HepG2 (cell line): ENCODE measurements around the gene TNFAIP6. TPM values are rescaled to one million over a fixed set of nuclear protein-coding genes. Genes with fewer than 3 reads are reported as not detected.

Experiments
- ATAC-seq: fragments of 200-7000 bp; cut with Tn5 transposase; 3 replicates; pipeline ENCODE4 v1.9.1; 2020; ENCODE audit warnings: mild to moderate bottlenecking, moderate library complexity
- BruUV-seq: library from RNA; stranded (reverse); fragments of 400-500 nt; replicated peaks from 2 replicates; lab custom pipeline; 2021; lab: Mats Ljungman, UMichigan
- CTCF ChIA-PET: fragments of 300-600 bp; formaldehyde crosslinking; extraction: SDS; loops from one replicate; lab custom pipeline; 2021; ENCODE audit warnings: low total read pairs, inconsistent platforms, low intra/inter-chr PET ratio; lab: Yijun Ruan, JAX
- POLR2A ChIA-PET: fragments of 350-600 bp; sonication (Branson Sonifier 250); formaldehyde crosslinking; loops from one replicate; lab custom pipeline; 2020; ENCODE audit warnings: antibody characterized with exemption, inconsistent platforms; lab: Yijun Ruan, JAX
- DNase-seq: peaks from one replicate; pipeline ENCODE4 v3.0.0-alpha.2; 2015; ENCODE audit warnings: low spot score
- FAIRE-seq: peaks from 3 replicates; lab custom pipeline; 2011; peaks lifted over from hg19 to GRCh38; lab: Jason Lieb, UNC
- H2AFZ ChIP-seq: one replicate; pipeline ENCODE4 v1.6.1; 2011; ENCODE audit warnings: low read length, inconsistent platforms
- H3K27ac ChIP-seq: fragments of 300-600 bp; 3 replicates; pipeline ENCODE4 v1.8.0; 2011; ENCODE audit warnings: mixed run types, mild to moderate bottlenecking, mixed read lengths, low read length, inconsistent platforms; ENCODE audit not compliant: insufficient read depth; ENCODE audit errors: extremely low read length
- H3K27me3 ChIP-seq, 2 experiments: fragments of 200-600 bp in 1 of 2; 2 replicates in 1 of 2; 3 replicates in 1 of 2; pipeline versions ENCODE4 v1.6.0 to v1.8.0; 2011; ENCODE audit warnings: low read length in 2 of 2, mild to moderate bottlenecking in 2 of 2, moderate library complexity in 2 of 2, inconsistent platforms in 1 of 2; ENCODE audit not compliant: insufficient read depth in 2 of 2, control insufficient read depth in 1 of 2
- H3K36me3 ChIP-seq, 2 experiments: fragments of 200-600 bp in 1 of 2; replicated peaks in 1 of 2; 2 replicates in 1 of 2; 3 replicates in 1 of 2; pipeline versions ENCODE4 v1.5.1 to v1.8.0; 2011; ENCODE audit warnings: low read length in 2 of 2, inconsistent platforms in 1 of 2; ENCODE audit not compliant: insufficient read depth in 2 of 2, control insufficient read depth in 1 of 2
- H3K4me1 ChIP-seq: 2 replicates; pipeline ENCODE4 v1.5.1; 2012; ENCODE audit warnings: low read length, inconsistent platforms; ENCODE audit not compliant: insufficient read depth
- H3K4me2 ChIP-seq: 2 replicates; pipeline ENCODE4 v1.6.0; 2011; ENCODE audit warnings: low read depth, low read length, inconsistent platforms
- H3K4me3 ChIP-seq, 3 experiments: fragments of 200-600 bp in 1 of 3; sonication (generic), shearing (Covaris generic) in 1 of 3; replicated peaks in 1 of 3; 2 replicates each; pipeline ENCODE4 v1.5.1; 2011 to 2016; ENCODE audit warnings: low read length in 3 of 3, inconsistent platforms in 2 of 3, low read depth in 2 of 3, mild to moderate bottlenecking in 2 of 3, control low read depth in 1 of 3, mixed read lengths in 1 of 3; ENCODE audit not compliant: insufficient read depth in 1 of 3
- H3K79me2 ChIP-seq: one replicate; pipeline ENCODE4 v1.6.1; 2011; ENCODE audit warnings: low read length, inconsistent platforms; ENCODE audit not compliant: insufficient read depth
- H3K9ac ChIP-seq: 2 replicates; pipeline ENCODE4 v1.6.0; 2011; ENCODE audit warnings: mild to moderate bottlenecking, low read depth, low read length, inconsistent platforms; ENCODE audit not compliant: insufficient read depth
- H3K9me3 ChIP-seq: 2 replicates; pipeline ENCODE4 v1.5.1; 2012; ENCODE audit warnings: mild to moderate bottlenecking, low read length
- H4K20me1 ChIP-seq: 2 replicates; pipeline ENCODE4 v1.6.0; 2011; ENCODE audit warnings: inconsistent platforms, mild to moderate bottlenecking, low read length, moderate library complexity; ENCODE audit not compliant: insufficient read depth
- CREB1 ChIP-seq, 2 experiments: fragments of 450-650 bp in 1 of 2; IDR thresholded peaks; 2 replicates each; pipeline ENCODE4 v1.6.1; 2016 to 2017; ENCODE audit warnings: control low read depth in 1 of 2, mild to moderate bottlenecking in 1 of 2, missing compliant biosample characterization in 1 of 2, missing genetic modification characterization in 1 of 2
- CSRNP1 ChIP-seq: sonication (generic); formaldehyde crosslinking; IDR thresholded peaks from 2 replicates; pipeline ENCODE4 v1.8.1; 2023; ENCODE audit warnings: mild to moderate bottlenecking, missing genetic modification reagents
- HNRNPUL1 ChIP-seq: fragments of 200-400 bp; formaldehyde crosslinking; IDR thresholded peaks from 2 replicates; pipeline ENCODE4 v1.6.1; 2017; ENCODE audit warnings: low read depth, mild to moderate bottlenecking, low read length, moderate library complexity
- KMT2B ChIP-seq: IDR thresholded peaks from 2 replicates; pipeline ENCODE4 v1.6.1; 2016; ENCODE audit warnings: missing genetic modification reagents, missing compliant biosample characterization
- MAFF ChIP-seq: IDR thresholded peaks from 2 replicates; pipeline ENCODE4 v1.6.1; 2011; ENCODE audit warnings: low read depth, low read length, improper control_type of control experiment
- MAFK ChIP-seq, 2 experiments: IDR thresholded peaks in 1 of 2; conservative IDR thresholded peaks in 1 of 2; 2 replicates each; pipeline ENCODE4 v1.6.1; 2011; ENCODE audit warnings: improper control_type of control experiment in 2 of 2, low read length in 2 of 2
- MED13 ChIP-seq: sonication (generic); formaldehyde crosslinking; IDR thresholded peaks from 2 replicates; pipeline ENCODE4 v1.5.0; 2020; ENCODE audit warnings: missing genetic modification reagents
- PRDM4 ChIP-seq: sonication (generic); formaldehyde crosslinking; IDR thresholded peaks from 2 replicates; pipeline ENCODE4 v1.9.0; 2021; ENCODE audit warnings: missing genetic modification reagents, borderline replicate concordance
- ZXDC ChIP-seq: sonication (generic); formaldehyde crosslinking; IDR thresholded peaks from 2 replicates; pipeline ENCODE4 v1.5.0; 2020; ENCODE audit warnings: mild to moderate bottlenecking, missing genetic modification reagents
- WGBS: methylation state at CpG from one replicate; pipeline ENCODE4 v1.1.6; 2017; ENCODE audit warnings: low lambda C conversion rate; 5-methylcytosine and 5-hydroxymethylcytosine counted together
- in situ Hi-C: cut with HindIII; loops from 2 replicates; pipeline ENCODE4 v1.10.0; 2017; ENCODE audit warnings: low pct_unique_long_range_greater_than_20kb; ENCODE audit not compliant: extremely low pct_ligation_motif_present
- intact Hi-C: fragments of 100-400 bp; cut with micrococcal nuclease; formaldehyde crosslinking; loops from one replicate; pipeline ENCODE4 v1.10.0; 2022; ENCODE audit not compliant: unreplicated experiment
- polyA plus RNA-seq, 8 experiments: library from polyadenylated mRNA; depleted of rRNA in 3 of 8; stranded (reverse) in 7 of 8; unstranded in 1 of 8; fragments of >200 nt; fragmentation: Illumina TruSeq in 4 of 8; extraction: Trizol in 4 of 8; gene quantifications; 2 replicates each; pipeline versions ENCODE4 v1.2.1 to v1.2.3, GENCODE V29; 2011 to 2016; ENCODE audit warnings: low read depth in 4 of 8, missing spikeins in 1 of 8, mixed read lengths in 1 of 8; ENCODE audit not compliant: insufficient read depth in 1 of 8
- total RNA-seq, 5 experiments: library from RNA; depleted of rRNA; stranded (reverse); fragments of >200 nt; fragmentation: Illumina TruSeq; extraction: Trizol; gene quantifications; 2 replicates each; pipeline ENCODE4 v1.2.3, GENCODE V29; 2016; ENCODE audit warnings: low read depth in 1 of 5

TNFAIP6 gene
- total and polyA plus RNA-seq, 2 of the 13 experiments (the other 11 are each of a cell fraction or from before 2014, with no cell fraction given), result not detected

- ATAC-seq (no peak), DNase-seq (no peak), FAIRE-seq (no peak)
- no peak overlapping the region for H2AFZ ChIP-seq
- WGBS, result 43% methylated on average over 4 of the region's 4 CpGs
- no TSS peak for BruUV-seq
- no peaks in the 10 kb centered on the region for H4K20me1 ChIP-seq
- no peak overlapping the region for H3K9ac ChIP-seq
- TF ChIP-seq MAFF (peak; percentile 69; the same call in 1 of the 2 replicates), MAFK (conservative IDR thresholded peaks at IDR 0.05 in 1 of 2, IDR thresholded peaks at IDR 0.05 in 1 of 2; ENCODE audit: low read length in 2 of 2) (peak; percentile 71 to 82), KMT2B (CRISPR knock-in tag) (no peak), CREB1 (IDR thresholded peaks at IDR 0.05) (peak; percentile 63), CREB1 (CRISPR knock-in tag; IDR thresholded peaks at IDR 0.05) (no peak)
- intact Hi-C loops (no loop called here), in situ Hi-C loops (no loop called here)
- no peaks in the 10 kb centered on the region for H3K4me1 ChIP-seq
- no peak overlapping the region for H3K4me3 ChIP-seq
- POLR2A ChIA-PET, result no interaction called here
- no peak overlapping the region for H3K4me2 ChIP-seq
- H3K27ac ChIP-seq, result no peak overlapping the region
- no peaks in the 10 kb centered on the region for H3K79me2 ChIP-seq
- H3K36me3 ChIP-seq, result no peaks in the 10 kb centered on the region
- CTCF ChIA-PET, result no interaction called here
- no peaks in the 10 kb centered on the region; a peak in 1 of 5 replicates for H3K27me3 ChIP-seq
- H3K9me3 ChIP-seq, result no peaks in the 10 kb centered on the region
Observed at GRCh38 chr2:151359768-151360461, 2.5 kb downstream of the TNFAIP6 start.

- ATAC-seq (no peak), FAIRE-seq (no peak), DNase-seq (no peak)
- H3K79me2 ChIP-seq, result no peaks in the 10 kb centered on the region
- H3K4me2 ChIP-seq, result no peak overlapping the region
- intact Hi-C loops, result no loop called here
- POLR2A ChIA-PET, result no interaction called here
- in situ Hi-C loops, result no loop called here
- no peak overlapping the region for H3K9ac ChIP-seq
- 20% methylated on average over 3 of the region's 3 CpGs for WGBS
- no peaks in the 10 kb centered on the region; the same call in 1 of the 2 replicates for H4K20me1 ChIP-seq
- no peak overlapping the region for H3K27ac ChIP-seq
- CTCF ChIA-PET, result no interaction called here
- H3K9me3 ChIP-seq, result no peaks in the 10 kb centered on the region
- no peaks in the 10 kb centered on the region for H3K4me1 ChIP-seq
- BruUV-seq, result no TSS peak
- no peak overlapping the region for H3K4me3 ChIP-seq
- no peak overlapping the region for H2AFZ ChIP-seq
- H3K27me3 ChIP-seq, result no peaks in the 10 kb centered on the region; a peak in 1 of 5 replicates
- H3K36me3 ChIP-seq, result no peaks in the 10 kb centered on the region
- TF ChIP-seq PRDM4 (CRISPR knock-in tag), result no peak
- no peak for TF ChIP-seq ZXDC
- TF ChIP-seq MED13 (CRISPR knock-in tag), result no peak
- no peak for TF ChIP-seq CSRNP1 (CRISPR knock-in tag)
- no peak for TF ChIP-seq HNRNPUL1
Observed at GRCh38 chr2:151361674-151362370, 4.4 kb downstream of the TNFAIP6 start.
